HFF-Myc (cell line): Measurements from ENCODE around the gene SLC24A4.

ENCODE experiments used
- DNase-seq: peaks from one replicate; pipeline ENCODE4 v3.0.0-alpha.2; 2011; ENCODE audit warnings: low read depth; ENCODE audit errors: extremely low read depth
- H3K4me3 ChIP-seq: replicated peaks from 2 replicates; pipeline ENCODE4 v1.5.1; 2011; ENCODE audit warnings: low read depth, mild to moderate bottlenecking, control low read depth, low read length
- TF ChIP-seq, protein P1 (sequence below): IDR thresholded peaks from 2 replicates; pipeline ENCODE4 v1.5.1; 2012; ENCODE audit warnings: mild to moderate bottlenecking, low read depth, low read length, control low read depth; ENCODE audit errors: missing control alignments

SLC24A4 gene

DNA sequence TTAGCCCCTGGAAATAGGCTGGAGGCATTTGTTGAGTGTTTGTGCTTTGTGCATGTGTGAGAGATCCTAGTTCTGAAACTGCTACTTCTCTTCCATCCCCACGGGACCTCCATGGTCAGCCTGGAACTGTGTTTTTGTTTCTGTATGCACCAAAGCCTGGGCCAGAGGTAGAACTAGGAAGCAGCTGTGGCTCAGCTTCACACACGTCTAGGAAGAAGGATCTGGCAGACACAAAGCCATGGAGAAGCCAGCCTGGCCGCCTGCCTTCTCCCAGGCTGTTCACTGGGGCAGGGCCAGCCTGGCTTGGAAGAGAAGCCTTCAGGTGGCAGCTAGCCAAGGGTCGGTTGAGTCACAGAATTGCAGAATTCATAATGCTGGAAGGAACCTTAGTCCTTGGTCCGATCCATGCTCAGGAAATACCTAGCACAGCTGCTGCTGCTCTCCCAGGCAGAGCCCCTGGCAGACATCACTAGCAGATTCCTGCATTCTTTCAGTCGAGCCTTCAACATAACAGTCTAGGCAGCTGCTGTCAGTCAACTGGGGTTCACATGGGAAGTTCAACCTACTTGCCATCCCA, 217.6 kb downstream of the SLC24A4 start:
- peak; percentile 96 for DNase-seq
- TF ChIP-seq, protein P1, sequence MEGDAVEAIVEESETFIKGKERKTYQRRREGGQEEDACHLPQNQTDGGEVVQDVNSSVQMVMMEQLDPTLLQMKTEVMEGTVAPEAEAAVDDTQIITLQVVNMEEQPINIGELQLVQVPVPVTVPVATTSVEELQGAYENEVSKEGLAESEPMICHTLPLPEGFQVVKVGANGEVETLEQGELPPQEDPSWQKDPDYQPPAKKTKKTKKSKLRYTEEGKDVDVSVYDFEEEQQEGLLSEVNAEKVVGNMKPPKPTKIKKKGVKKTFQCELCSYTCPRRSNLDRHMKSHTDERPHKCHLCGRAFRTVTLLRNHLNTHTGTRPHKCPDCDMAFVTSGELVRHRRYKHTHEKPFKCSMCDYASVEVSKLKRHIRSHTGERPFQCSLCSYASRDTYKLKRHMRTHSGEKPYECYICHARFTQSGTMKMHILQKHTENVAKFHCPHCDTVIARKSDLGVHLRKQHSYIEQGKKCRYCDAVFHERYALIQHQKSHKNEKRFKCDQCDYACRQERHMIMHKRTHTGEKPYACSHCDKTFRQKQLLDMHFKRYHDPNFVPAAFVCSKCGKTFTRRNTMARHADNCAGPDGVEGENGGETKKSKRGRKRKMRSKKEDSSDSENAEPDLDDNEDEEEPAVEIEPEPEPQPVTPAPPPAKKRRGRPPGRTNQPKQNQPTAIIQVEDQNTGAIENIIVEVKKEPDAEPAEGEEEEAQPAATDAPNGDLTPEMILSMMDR = no peak
- H3K4me3 ChIP-seq = no peak overlapping the region

DNA sequence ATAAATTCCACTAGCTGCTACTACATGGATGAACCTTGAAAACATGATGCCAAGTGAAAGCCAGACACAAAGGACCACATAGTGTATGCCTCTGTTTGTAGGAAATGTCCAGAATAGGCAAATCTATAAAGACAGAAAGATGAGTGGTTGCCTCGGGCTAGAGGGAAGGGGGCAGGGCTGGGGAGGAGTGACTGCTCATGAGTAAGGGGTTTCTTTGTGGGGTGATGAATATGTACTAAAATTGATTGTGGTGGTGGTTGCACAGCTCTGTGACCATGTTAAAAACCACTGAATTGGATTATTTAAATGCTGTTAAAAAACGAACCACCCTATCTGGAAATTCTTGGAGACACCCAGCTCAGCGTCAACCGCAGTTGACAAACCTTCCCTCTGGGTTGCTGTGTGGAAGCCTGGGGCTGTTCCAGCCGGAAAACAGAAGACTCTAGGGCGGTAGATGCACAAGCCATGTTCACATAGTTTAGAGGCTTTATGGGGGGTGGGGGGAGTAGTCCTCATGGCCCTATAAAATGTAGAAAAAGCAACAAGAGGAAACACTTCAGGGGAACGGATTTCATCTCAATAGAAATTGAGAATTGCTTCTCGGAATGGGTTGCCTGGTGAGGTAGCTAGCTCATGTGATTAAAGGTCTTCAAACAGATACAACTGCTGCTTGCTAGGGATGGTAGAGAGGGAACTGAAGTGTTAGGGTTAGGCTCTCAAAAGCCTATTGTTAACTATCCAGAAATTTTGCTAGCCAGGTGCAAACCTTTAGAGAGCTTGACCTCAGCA, 220.0 kb downstream of the SLC24A4 start:
- TF ChIP-seq, protein P1 = no peak
- no peak for DNase-seq
- no peak overlapping the region for H3K4me3 ChIP-seq

DNA sequence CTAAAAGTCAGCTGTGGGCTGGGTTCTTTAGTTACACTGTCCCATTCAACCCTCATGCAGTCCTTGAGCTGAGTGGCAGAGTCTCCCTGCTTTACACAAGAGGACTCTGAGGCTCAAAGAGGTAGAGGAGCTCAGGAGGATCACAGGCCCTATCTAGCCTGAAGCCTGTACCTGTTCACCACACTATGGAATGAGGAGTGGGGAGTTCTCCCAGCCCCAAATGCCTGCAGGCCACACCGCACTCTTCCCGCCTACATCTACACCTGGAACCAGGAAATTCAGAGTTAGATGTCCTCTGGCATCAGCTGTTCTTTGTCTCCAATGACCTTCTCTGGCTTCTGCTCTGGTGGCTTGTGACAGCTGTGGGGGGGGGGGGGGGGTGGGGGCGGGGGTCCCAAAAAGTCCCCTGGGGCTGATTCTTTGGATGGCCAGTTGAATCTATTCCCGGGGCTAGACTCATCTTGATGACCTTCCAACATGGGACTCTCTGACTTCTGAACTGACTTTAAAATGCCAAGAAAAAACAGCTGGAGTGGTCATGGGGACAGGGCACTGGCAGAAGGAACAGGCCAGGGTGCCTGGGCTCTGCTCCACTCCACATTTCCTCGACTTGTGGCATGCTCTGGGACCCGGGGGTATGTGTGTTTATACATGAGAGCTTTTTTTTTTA, 221.2 kb downstream of the SLC24A4 start:
- TF ChIP-seq, protein P1 = no peak
- DNase-seq = no peak
- H3K4me3 ChIP-seq = no peak overlapping the region

DNA sequence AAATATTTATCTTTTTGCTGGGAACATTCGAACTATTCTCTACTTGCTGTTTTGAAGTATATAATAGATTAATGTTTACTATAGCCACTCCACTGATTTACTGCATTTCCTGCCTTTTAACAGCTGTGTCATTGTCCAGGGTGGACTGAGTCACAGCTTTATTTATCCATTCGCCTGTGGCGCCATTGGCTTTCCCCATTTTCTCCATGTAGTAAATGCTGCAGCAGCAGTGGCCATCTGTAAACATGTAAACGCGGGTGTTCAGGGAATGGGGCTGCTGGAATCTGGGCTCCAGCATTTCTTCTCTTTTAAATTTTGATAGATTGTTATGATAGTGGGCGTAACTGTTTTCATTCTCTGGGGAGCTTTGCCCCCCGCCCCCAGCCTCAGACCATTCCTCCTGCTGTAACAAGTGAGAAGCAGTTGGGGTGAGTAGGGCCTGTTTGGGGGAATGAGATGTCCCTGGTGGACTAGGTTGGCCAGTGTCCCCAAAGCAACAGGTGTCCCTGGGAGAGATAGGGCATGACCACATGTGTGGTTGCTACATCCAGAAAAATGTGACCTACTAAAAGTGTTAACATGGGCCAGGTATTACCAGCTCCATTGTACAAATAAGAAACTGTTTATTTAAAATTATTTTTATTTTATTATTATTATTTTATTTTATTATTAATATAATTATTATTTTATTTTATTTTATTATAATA, 223.5 kb downstream of the SLC24A4 start:
- TF ChIP-seq, protein P1 = no peak
- peak; percentile 22 for DNase-seq
- H3K4me3 ChIP-seq = no peak overlapping the region

DNA sequence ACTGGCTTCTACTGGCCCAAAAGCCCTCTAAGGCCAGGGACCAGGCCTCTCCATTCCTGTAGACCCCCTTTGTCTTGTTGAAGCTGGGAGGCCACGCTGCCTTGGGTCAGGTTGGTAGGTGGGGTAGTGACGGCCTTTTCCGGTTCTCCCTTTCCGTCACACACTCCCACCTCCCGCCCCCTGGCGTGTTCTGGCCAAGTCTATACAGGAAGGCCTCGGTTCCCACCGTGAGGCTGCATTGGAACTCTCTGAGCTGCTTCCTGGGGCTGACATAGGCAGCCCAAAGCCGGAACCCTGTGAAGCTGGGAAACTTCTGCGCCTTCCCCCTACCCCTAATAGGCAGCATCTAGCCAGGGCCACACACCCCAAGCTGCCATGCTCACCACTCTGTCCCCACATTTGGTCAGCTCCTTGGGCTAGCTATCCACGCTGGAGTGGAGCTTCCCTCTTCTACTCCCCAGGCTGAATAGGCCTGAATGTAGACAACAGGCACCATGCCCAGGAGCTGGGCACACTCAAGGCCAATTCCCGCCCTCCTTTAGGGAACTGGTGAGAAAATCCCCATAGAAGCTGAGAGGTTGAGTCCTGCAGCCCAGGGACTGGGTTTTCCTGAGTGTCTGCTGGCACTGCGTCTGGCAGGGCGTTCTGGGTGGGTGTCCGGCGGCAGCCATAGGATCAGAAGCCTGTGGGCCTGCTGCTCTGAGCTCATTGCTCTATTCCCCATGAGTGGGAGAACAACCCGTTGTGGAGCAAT, 226.3 kb downstream of the SLC24A4 start:
- TF ChIP-seq, protein P1 = no peak
- H3K4me3 ChIP-seq = no peak overlapping the region
- no peak for DNase-seq

DNA sequence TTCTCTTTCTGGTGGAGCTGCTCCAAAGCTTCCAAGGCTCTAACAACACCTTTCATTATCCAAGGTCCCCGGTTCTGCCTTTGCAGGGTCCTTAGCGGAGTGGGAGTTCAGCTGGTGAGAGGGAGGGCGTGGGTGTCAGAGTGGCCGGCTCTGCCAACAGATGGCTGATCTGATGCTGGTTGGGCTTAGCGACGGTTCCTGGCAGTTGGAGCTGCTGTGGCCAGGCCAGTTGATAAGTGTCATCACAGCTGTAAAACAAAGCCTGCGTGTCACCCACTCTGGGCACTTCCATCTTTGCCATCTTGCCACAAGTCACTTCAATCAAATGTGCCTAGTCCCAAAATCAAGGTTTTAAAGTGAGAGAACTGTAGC, 226.9 kb downstream of the SLC24A4 start:
- DNase-seq = no peak
- TF ChIP-seq, protein P1 = no peak
- H3K4me3 ChIP-seq = no peak overlapping the region
